Mesothelial cell of epicardium (in vitro differentiated cells): Measurements from ENCODE around the gene PTPRG. TPM values are rescaled to one million over a fixed set of nuclear protein-coding genes. Genes with fewer than 3 reads are reported as not detected.

Experiments used
- DNase-seq, 2 experiments: peaks; one replicate each; pipeline ENCODE4 v3.0.0; 2021; ENCODE audit warnings: low spot score in 2 of 2; ENCODE audit not compliant: unreplicated experiment in 2 of 2
- H3K27ac Mint-ChIP-seq: 2 replicates; pipeline ENCODE4 v1.8.0; 2021; ENCODE audit warnings: mixed read lengths
- H3K27me3 Mint-ChIP-seq: 2 replicates; pipeline ENCODE4 v1.8.0; 2021; ENCODE audit warnings: low read depth, mixed read lengths
- H3K36me3 Mint-ChIP-seq: 2 replicates; pipeline ENCODE4 v1.8.0; 2021; ENCODE audit warnings: mixed read lengths
- H3K4me1 Mint-ChIP-seq: 2 replicates; pipeline ENCODE4 v1.8.0; 2021; ENCODE audit warnings: mixed read lengths
- H3K4me3 Mint-ChIP-seq: 2 replicates; pipeline ENCODE4 v1.8.0; 2021; ENCODE audit warnings: mild to moderate bottlenecking, moderate library complexity, mixed read lengths
- H3K9me3 Mint-ChIP-seq: 2 replicates; pipeline ENCODE4 v1.8.0; 2021; ENCODE audit warnings: mixed read lengths
- total RNA-seq: library from RNA; stranded (reverse); gene quantifications from 3 replicates; pipeline ENCODE4 v1.2.1, GENCODE V29; 2021
- TF ChIP-seq, protein P1 (sequence below): fragments of 200-600 bp; sonication (generic); IDR thresholded peaks from one replicate; pipeline ENCODE4 v1.5.0; 2021; ENCODE audit warnings: antibody characterized with exemption; ENCODE audit not compliant: unreplicated experiment

Gene PTPRG
- total RNA-seq, 1 donor from 2014 or later: 40.4 TPM

DNA sequence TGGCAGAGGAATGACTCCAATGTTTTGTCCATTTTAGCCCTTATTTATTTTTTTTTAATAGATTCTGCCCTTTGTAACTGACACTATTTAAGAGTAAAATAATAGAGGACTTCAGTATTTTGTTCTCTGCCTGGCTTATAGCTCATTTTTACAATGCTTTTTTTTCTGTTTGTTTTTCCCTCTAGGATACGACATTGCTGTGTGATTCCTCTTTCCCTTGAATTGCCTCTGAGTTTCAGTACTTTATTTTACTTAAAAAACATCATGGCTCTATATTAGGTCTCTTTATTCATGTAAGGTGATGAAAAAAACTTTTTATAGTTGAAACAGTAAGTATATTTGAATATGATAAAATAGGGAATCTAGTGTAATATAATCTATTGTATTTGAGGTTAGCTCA, 179.1 kb downstream of the PTPRG start:
- TF ChIP-seq, protein P1, sequence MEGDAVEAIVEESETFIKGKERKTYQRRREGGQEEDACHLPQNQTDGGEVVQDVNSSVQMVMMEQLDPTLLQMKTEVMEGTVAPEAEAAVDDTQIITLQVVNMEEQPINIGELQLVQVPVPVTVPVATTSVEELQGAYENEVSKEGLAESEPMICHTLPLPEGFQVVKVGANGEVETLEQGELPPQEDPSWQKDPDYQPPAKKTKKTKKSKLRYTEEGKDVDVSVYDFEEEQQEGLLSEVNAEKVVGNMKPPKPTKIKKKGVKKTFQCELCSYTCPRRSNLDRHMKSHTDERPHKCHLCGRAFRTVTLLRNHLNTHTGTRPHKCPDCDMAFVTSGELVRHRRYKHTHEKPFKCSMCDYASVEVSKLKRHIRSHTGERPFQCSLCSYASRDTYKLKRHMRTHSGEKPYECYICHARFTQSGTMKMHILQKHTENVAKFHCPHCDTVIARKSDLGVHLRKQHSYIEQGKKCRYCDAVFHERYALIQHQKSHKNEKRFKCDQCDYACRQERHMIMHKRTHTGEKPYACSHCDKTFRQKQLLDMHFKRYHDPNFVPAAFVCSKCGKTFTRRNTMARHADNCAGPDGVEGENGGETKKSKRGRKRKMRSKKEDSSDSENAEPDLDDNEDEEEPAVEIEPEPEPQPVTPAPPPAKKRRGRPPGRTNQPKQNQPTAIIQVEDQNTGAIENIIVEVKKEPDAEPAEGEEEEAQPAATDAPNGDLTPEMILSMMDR: no peak

GRCh38 chr3:61741551-61741950, 180.2 kb downstream of the PTPRG start:
- Mint-ChIP-seq H3K9me3 (no peaks in the 10 kb centered on the region), H3K4me3 (no peak overlapping the region), H3K27ac (no peak overlapping the region), H3K27me3 (no peaks in the 10 kb centered on the region), H3K36me3 (no peaks in the 10 kb centered on the region), H3K4me1 (peaks cover 3% of the 10 kb centered on the region)
- DNase-seq: no peak
- TF ChIP-seq, protein P1: no peak

More for the DNA sequence above, 179.1 kb downstream of the PTPRG start:
- no peak for DNase-seq
- Mint-ChIP-seq H3K27ac (peak overlapping the region; percentile 52), H3K4me1 (peaks cover 6% of the 10 kb centered on the region), H3K4me3 (no peak overlapping the region), H3K9me3 (no peaks in the 10 kb centered on the region), H3K27me3 (no peaks in the 10 kb centered on the region), H3K36me3 (no peaks in the 10 kb centered on the region)

DNA sequence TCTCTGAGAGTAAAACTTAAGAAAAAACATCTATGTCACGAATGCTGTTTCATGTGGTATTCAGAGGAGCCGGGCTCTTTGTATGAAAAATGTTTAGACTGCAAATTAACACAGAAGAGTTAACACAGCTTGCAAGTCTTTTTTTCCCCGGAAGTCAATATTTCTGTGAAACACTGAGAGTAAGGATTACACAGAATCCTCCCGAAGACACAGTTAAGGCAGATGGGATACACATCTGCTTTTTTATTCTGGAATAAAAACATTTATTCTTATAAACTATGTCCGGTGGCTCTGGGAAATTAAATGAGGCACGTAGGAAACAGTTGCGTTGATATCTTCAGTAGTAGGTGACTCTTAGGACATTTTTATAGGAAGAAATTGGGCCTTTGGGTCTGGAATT, 180.6 kb downstream of the PTPRG start:
- Mint-ChIP-seq H3K4me1 (peaks cover under 1% of the 10 kb centered on the region), H3K27me3 (no peaks in the 10 kb centered on the region), H3K4me3 (no peak overlapping the region), H3K27ac (no peak overlapping the region), H3K9me3 (no peaks in the 10 kb centered on the region), H3K36me3 (no peaks in the 10 kb centered on the region)
- DNase-seq: no peak
- TF ChIP-seq, protein P1: no peak

- DNase-seq: no peak
- no peak overlapping the region for H3K4me3 Mint-ChIP-seq
- H3K4me1 Mint-ChIP-seq: no peaks in the 10 kb centered on the region
- H3K9me3 Mint-ChIP-seq: no peaks in the 10 kb centered on the region
- TF ChIP-seq, protein P1: no peak
- H3K36me3 Mint-ChIP-seq: no peaks in the 10 kb centered on the region
- no peak overlapping the region for H3K27ac Mint-ChIP-seq
- no peaks in the 10 kb centered on the region for H3K27me3 Mint-ChIP-seq
These were observed 181.7 kb downstream of the PTPRG start for GRCh38 chr3:61743067-61743466.

- H3K36me3 Mint-ChIP-seq: no peaks in the 10 kb centered on the region
- H3K4me1 Mint-ChIP-seq: peaks cover 2% of the 10 kb centered on the region
- H3K27ac Mint-ChIP-seq: no peak overlapping the region
- TF ChIP-seq, protein P1: no peak
- DNase-seq: no peak
- H3K4me3 Mint-ChIP-seq: no peak overlapping the region
- no peaks in the 10 kb centered on the region for H3K9me3 Mint-ChIP-seq
- H3K27me3 Mint-ChIP-seq: no peaks in the 10 kb centered on the region
These were observed 182.4 kb downstream of the PTPRG start for GRCh38 chr3:61743686-61744242.

DNA sequence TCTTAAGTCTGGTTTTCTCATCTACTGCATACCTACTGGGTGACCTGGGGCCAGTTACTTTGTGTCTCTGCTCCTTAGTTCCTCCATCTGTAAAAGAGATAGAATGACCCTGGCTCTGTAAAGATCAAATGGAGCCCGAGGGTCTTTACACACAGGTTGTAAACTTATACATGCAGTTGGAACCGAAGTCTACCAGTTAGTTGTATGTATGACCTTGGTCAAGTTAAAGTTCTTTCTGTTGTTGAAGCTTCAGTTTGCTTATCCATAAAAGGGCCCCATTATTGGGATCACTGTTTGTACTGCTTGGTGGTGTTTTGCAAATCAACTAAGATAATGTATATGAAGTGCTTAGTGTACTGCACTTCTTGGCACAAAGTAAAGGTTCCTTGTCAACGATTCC, 186.9 kb downstream of the PTPRG start:
- H3K4me3 Mint-ChIP-seq: no peak overlapping the region
- H3K27ac Mint-ChIP-seq: no peak overlapping the region
- H3K9me3 Mint-ChIP-seq: no peaks in the 10 kb centered on the region
- no peak for DNase-seq
- H3K27me3 Mint-ChIP-seq: no peaks in the 10 kb centered on the region
- H3K36me3 Mint-ChIP-seq: no peaks in the 10 kb centered on the region
- peaks cover 21% of the 10 kb centered on the region for H3K4me1 Mint-ChIP-seq
- TF ChIP-seq, protein P1: no peak
